ENCODE measurements around the gene TMEM134. TPM values are rescaled to one million over a fixed set of nuclear protein-coding genes. Genes with fewer than 3 reads are reported as not detected.

TMEM134 gene
- total RNA-seq, 2 experiments from 2014 or later, result 49.9 to 52.4 TPM

- H3K4me1 Mint-ChIP-seq (ENCODE audit: low read depth), result peaks cover 69% of the 10 kb centered on the region
- Histone ChIP-seq H3K36me3 (ENCODE audit: insufficient read depth, low read length) (peaks cover 8% of the 10 kb centered on the region), H3K9me3 (ENCODE audit: control insufficient read depth in 1 of 2, insufficient read depth in 1 of 2, low read length in 2 of 2) (no peaks in the 10 kb centered on the region), H3K4me1 (ENCODE audit: insufficient read depth, low read length) (peaks cover 79% of the 10 kb centered on the region), H3K27ac (ENCODE audit: low read depth in 1 of 2, low read length in 2 of 2) (peak overlapping the region; percentile 72 to 94), H3K27me3 (ENCODE audit: control insufficient read depth in 1 of 2, insufficient read depth in 2 of 2, low read length in 2 of 2) (no peaks in the 10 kb centered on the region), H3K4me3 (ENCODE audit: low read length) (peak overlapping the region; percentile 97)
- H3K4me3 Mint-ChIP-seq, result peak overlapping the region; percentile 98
- DNase-seq (peak in 3 of 14 experiments; percentile 58 to 68 (median 61)), ATAC-seq (ENCODE audit: poor library complexity) (no peak)
- ChIA-PET CTCF (interaction anchor here (0.8 to 4.3 kb wide), 4 partner anchors 20 to 89 kb away, joined by 3 to 21 read pairs (median 5); partner anchors contain the start of gene PPP1CA), POLR2A (interaction anchor here (1.2 to 17.7 kb wide), 11 partner anchors 13 to 200 kb away, joined by 3 to 411 read pairs (median 6); partner anchors contain the start of genes AIP, CABP4, CARNS1 and GPR152)
- H3K27me3 Mint-ChIP-seq, result no peaks in the 10 kb centered on the region
- no peak for TF ChIP-seq CTCF (IDR thresholded peaks at IDR 0.05)
- H3K36me3 Mint-ChIP-seq (ENCODE audit: low read depth), result peaks cover 35% of the 10 kb centered on the region
- peak overlapping the region; percentile 98 for H3K27ac Mint-ChIP-seq
- H3K9me3 Mint-ChIP-seq, result no peaks in the 10 kb centered on the region
- intact Hi-C loops (cut with DNase I, micrococcal nuclease), result no loop called here
Measured at GRCh38 chr11:67440229-67441097, 28.6 kb downstream of the TMEM134 start.

GRCh38 chr11:67439321-67440228 lies 29.5 kb downstream of the TMEM134 start:
- Histone ChIP-seq H3K4me1 (ENCODE audit: insufficient read depth, low read length) (peaks cover 79% of the 10 kb centered on the region), H3K27ac (ENCODE audit: low read depth in 1 of 2, low read length in 2 of 2) (peak overlapping the region; percentile 72 to 94), H3K9me3 (ENCODE audit: control insufficient read depth in 1 of 2, insufficient read depth in 1 of 2, low read length in 2 of 2) (no peaks in the 10 kb centered on the region), H3K36me3 (ENCODE audit: insufficient read depth, low read length) (peaks cover 17% of the 10 kb centered on the region), H3K4me3 (ENCODE audit: low read length) (peak overlapping the region; percentile 97), H3K27me3 (ENCODE audit: control insufficient read depth in 1 of 2, insufficient read depth in 2 of 2, low read length in 2 of 2) (no peaks in the 10 kb centered on the region)
- ChIA-PET CTCF (interaction anchor here (0.6 to 4.3 kb wide), 5 partner anchors 30 to 1276 kb away, joined by 3 to 21 read pairs (median 6); partner anchors contain the start of genes PPP1CA and TMEM134), POLR2A (interaction anchor here (1.4 to 17.7 kb wide), 10 partner anchors 11 to 86 kb away, joined by 5 to 411 read pairs (median 91); partner anchors contain the start of genes AIP, CABP4, CARNS1 and GPR152)
- DNase-seq (peak in 7 of 14 experiments; percentile 18 to 64 (median 45)), ATAC-seq (ENCODE audit: poor library complexity) (no peak)
- no peaks in the 10 kb centered on the region for H3K27me3 Mint-ChIP-seq
- H3K4me3 Mint-ChIP-seq, result peak overlapping the region; percentile 98
- intact Hi-C loops (cut with DNase I, micrococcal nuclease), result no loop called here
- H3K4me1 Mint-ChIP-seq (ENCODE audit: low read depth), result peaks cover 64% of the 10 kb centered on the region
- H3K36me3 Mint-ChIP-seq (ENCODE audit: low read depth), result peaks cover 40% of the 10 kb centered on the region
- H3K27ac Mint-ChIP-seq, result peak overlapping the region; percentile 98
- no peak for TF ChIP-seq CTCF (IDR thresholded peaks at IDR 0.05)
- no peaks in the 10 kb centered on the region for H3K9me3 Mint-ChIP-seq

Data from CD4-positive, alpha-beta T cell (primary cell).